WTC11 (cell line): ENCODE data around the gene AGR3.

Experiments used
- ATF1 ChIP-seq: sonication (generic); formaldehyde crosslinking; IDR thresholded peaks from 2 replicates; pipeline ENCODE4 v1.8.1; 2023; ENCODE audit warnings: mild to moderate bottlenecking, moderate library complexity, missing genetic modification reagents
- CREM ChIP-seq: sonication (generic); formaldehyde crosslinking; IDR thresholded peaks from 2 replicates; pipeline ENCODE4 v1.8.1; 2022; ENCODE audit warnings: mild to moderate bottlenecking, missing genetic modification reagents, moderate library complexity
- ESRRA ChIP-seq: sonication (generic); formaldehyde crosslinking; IDR thresholded peaks from 2 replicates; pipeline ENCODE4 v1.8.1; 2022; ENCODE audit warnings: mild to moderate bottlenecking, missing genetic modification reagents, borderline replicate concordance
- JUN ChIP-seq: sonication (generic); formaldehyde crosslinking; IDR thresholded peaks from 2 replicates; pipeline ENCODE4 v1.8.0; 2023; ENCODE audit warnings: mild to moderate bottlenecking, missing genetic modification reagents
- NFYB ChIP-seq: sonication (generic); formaldehyde crosslinking; conservative IDR thresholded peaks from 2 replicates; pipeline ENCODE4 v1.8.0; 2022; ENCODE audit warnings: low read depth, missing genetic modification reagents
- RELA ChIP-seq: sonication (generic); formaldehyde crosslinking; IDR thresholded peaks from 2 replicates; pipeline ENCODE4 v1.8.1; 2022; ENCODE audit warnings: missing genetic modification reagents, mild to moderate bottlenecking, borderline replicate concordance
- ZNF232 ChIP-seq: sonication (generic); formaldehyde crosslinking; IDR thresholded peaks from 2 replicates; pipeline ENCODE4 v1.8.0; 2022; ENCODE audit warnings: mild to moderate bottlenecking, missing genetic modification reagents
- ZNF416 ChIP-seq: fragments of 250-450 bp; sonication (Bioruptor Pico); IDR thresholded peaks from 2 replicates; pipeline ENCODE4 v1.9.0; 2021; ENCODE audit warnings: mild to moderate bottlenecking, inconsistent platforms
- TF ChIP-seq, protein P1 (sequence below): fragments of 200-600 bp; IDR thresholded peaks from 2 replicates; pipeline ENCODE4 v1.8.0; 2022; ENCODE audit warnings: antibody characterized with exemption
- TF ChIP-seq, protein P2 (sequence below): sonication (generic); formaldehyde crosslinking; IDR thresholded peaks from 2 replicates; pipeline ENCODE4 v1.8.0; 2022; ENCODE audit warnings: mild to moderate bottlenecking, missing genetic modification reagents
- TF ChIP-seq, protein P3 (sequence below): sonication (generic); formaldehyde crosslinking; IDR thresholded peaks from 2 replicates; pipeline ENCODE4 v1.8.1; 2022; ENCODE audit warnings: missing genetic modification reagents, borderline replicate concordance
- TF ChIP-seq, protein P4 (sequence below): sonication (generic); formaldehyde crosslinking; IDR thresholded peaks from 2 replicates; pipeline ENCODE4 v1.8.0; 2022; ENCODE audit warnings: mild to moderate bottlenecking, missing genetic modification reagents
- TF ChIP-seq, protein P5 (sequence below): sonication (generic); formaldehyde crosslinking; IDR thresholded peaks from 2 replicates; pipeline ENCODE4 v1.8.1; 2023; ENCODE audit warnings: mild to moderate bottlenecking, missing genetic modification reagents

DNA sequence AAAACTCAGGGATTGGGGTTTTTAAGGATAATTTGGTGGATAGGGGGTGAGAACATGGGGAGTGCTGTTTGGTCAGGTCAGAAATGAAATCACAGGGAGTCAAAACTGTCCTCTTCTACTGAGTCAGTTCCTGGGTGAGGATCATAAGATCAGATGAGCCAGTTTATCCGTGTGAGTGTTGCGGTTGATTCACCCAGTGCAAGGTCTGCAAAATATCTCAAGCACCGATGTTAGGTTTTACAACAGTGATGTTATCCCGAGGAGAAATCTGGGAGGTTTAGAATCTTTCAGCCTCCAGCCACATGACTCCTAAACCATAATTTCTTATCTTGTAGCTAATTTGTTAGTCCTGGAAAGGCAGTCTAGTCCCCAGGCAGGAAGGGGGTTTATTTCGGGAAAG lies 45.3 kb downstream of the AGR3 start:
- TF ChIP-seq, protein P1, sequence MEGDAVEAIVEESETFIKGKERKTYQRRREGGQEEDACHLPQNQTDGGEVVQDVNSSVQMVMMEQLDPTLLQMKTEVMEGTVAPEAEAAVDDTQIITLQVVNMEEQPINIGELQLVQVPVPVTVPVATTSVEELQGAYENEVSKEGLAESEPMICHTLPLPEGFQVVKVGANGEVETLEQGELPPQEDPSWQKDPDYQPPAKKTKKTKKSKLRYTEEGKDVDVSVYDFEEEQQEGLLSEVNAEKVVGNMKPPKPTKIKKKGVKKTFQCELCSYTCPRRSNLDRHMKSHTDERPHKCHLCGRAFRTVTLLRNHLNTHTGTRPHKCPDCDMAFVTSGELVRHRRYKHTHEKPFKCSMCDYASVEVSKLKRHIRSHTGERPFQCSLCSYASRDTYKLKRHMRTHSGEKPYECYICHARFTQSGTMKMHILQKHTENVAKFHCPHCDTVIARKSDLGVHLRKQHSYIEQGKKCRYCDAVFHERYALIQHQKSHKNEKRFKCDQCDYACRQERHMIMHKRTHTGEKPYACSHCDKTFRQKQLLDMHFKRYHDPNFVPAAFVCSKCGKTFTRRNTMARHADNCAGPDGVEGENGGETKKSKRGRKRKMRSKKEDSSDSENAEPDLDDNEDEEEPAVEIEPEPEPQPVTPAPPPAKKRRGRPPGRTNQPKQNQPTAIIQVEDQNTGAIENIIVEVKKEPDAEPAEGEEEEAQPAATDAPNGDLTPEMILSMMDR, result no peak
- TF ChIP-seq ATF1 (CRISPR knock-in tag) (no peak), NFYB (CRISPR knock-in tag) (no peak), ZNF232 (no peak), ESRRA (CRISPR knock-in tag) (no peak), ZNF416 (CRISPR knock-in tag) (no peak), JUN (CRISPR knock-in tag) (no peak), CREM (CRISPR knock-in tag) (no peak), RELA (CRISPR knock-in tag) (no peak)
- TF ChIP-seq, protein P2, sequence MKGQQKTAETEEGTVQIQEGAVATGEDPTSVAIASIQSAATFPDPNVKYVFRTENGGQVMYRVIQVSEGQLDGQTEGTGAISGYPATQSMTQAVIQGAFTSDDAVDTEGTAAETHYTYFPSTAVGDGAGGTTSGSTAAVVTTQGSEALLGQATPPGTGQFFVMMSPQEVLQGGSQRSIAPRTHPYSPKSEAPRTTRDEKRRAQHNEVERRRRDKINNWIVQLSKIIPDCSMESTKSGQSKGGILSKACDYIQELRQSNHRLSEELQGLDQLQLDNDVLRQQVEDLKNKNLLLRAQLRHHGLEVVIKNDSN (CRISPR knock-in tag), result no peak
- TF ChIP-seq, protein P3, sequence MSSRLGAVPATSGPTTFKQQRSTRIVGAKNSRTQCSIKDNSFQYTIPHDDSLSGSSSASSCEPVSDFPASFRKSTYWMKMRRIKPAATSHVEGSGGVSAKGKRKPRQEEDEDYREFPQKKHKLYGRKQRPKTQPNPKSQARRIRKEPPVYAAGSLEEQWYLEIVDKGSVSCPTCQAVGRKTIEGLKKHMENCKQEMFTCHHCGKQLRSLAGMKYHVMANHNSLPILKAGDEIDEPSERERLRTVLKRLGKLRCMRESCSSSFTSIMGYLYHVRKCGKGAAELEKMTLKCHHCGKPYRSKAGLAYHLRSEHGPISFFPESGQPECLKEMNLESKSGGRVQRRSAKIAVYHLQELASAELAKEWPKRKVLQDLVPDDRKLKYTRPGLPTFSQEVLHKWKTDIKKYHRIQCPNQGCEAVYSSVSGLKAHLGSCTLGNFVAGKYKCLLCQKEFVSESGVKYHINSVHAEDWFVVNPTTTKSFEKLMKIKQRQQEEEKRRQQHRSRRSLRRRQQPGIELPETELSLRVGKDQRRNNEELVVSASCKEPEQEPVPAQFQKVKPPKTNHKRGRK (CRISPR knock-in tag), result no peak
- TF ChIP-seq, protein P4, sequence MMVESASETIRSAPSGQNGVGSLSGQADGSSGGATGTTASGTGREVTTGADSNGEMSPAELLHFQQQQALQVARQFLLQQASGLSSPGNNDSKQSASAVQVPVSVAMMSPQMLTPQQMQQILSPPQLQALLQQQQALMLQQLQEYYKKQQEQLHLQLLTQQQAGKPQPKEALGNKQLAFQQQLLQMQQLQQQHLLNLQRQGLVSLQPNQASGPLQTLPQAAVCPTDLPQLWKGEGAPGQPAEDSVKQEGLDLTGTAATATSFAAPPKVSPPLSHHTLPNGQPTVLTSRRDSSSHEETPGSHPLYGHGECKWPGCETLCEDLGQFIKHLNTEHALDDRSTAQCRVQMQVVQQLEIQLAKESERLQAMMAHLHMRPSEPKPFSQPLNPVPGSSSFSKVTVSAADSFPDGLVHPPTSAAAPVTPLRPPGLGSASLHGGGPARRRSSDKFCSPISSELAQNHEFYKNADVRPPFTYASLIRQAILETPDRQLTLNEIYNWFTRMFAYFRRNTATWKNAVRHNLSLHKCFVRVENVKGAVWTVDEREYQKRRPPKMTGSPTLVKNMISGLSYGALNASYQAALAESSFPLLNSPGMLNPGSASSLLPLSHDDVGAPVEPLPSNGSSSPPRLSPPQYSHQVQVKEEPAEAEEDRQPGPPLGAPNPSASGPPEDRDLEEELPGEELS (CRISPR knock-in tag), result no peak
- TF ChIP-seq, protein P5, sequence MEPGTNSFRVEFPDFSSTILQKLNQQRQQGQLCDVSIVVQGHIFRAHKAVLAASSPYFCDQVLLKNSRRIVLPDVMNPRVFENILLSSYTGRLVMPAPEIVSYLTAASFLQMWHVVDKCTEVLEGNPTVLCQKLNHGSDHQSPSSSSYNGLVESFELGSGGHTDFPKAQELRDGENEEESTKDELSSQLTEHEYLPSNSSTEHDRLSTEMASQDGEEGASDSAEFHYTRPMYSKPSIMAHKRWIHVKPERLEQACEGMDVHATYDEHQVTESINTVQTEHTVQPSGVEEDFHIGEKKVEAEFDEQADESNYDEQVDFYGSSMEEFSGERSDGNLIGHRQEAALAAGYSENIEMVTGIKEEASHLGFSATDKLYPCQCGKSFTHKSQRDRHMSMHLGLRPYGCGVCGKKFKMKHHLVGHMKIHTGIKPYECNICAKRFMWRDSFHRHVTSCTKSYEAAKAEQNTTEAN (CRISPR knock-in tag), result no peak
